NCI-H524 (cell line): ENCODE data around the gene FOXC2.
A peak's percentile ranks its signal among the peaks of the same experiment; 100 is the strongest.

ENCODE experiments used
- DNase-seq, 2 experiments: peaks; one replicate each; lab custom pipeline; 2025; lab: John Stamatoyannopoulos, UW

Gene FOXC2

DNA sequence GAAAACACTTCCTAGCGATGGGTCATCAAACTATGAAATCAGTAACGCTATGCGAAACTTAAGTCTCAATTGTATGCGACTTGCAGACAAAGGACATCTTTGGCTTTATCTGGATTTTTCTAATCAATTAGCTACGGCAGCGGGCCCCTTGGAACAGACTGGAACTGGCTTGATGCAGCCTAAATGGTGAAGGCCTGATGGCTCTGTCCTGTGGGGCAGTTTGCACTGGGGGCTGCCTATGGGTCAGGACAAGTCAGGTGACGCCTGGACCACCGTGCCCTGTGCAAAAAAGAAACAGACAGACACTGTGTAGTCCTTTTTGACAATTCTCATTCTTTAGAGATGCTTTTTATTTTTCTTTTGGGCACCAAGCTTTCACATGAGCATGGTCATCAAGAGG lies 33.6 kb upstream of the FOXC2 start:
- DNase-seq, result no peak

DNA sequence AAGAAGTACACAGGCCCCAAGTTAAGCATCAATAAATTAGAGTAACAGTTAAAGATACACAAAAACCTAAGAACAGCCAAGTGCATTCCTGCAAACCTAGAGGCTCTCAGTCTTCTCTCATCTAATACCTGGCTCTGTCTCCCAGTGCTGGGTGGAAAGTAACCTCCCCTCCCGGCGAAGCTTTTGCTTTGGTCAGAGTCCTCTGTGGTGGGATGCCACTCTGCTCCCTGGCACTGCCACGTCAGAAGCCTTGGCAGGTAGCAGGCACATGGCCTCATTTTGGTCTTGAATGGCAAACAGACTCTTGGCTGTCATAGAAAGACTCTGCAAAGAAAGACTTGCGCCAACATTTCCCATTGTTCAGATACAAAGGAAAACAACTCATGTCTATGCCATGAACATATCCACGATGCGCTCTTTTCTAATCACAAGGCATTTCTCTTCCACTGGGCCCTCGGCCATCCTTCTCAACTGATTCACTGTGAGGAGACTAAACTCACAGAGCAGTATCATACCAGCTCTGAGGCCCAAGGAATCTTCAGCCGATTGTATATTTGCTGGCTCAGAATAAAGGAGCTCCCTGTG lies 32.8 kb upstream of the FOXC2 start:
- no peak for DNase-seq

DNA sequence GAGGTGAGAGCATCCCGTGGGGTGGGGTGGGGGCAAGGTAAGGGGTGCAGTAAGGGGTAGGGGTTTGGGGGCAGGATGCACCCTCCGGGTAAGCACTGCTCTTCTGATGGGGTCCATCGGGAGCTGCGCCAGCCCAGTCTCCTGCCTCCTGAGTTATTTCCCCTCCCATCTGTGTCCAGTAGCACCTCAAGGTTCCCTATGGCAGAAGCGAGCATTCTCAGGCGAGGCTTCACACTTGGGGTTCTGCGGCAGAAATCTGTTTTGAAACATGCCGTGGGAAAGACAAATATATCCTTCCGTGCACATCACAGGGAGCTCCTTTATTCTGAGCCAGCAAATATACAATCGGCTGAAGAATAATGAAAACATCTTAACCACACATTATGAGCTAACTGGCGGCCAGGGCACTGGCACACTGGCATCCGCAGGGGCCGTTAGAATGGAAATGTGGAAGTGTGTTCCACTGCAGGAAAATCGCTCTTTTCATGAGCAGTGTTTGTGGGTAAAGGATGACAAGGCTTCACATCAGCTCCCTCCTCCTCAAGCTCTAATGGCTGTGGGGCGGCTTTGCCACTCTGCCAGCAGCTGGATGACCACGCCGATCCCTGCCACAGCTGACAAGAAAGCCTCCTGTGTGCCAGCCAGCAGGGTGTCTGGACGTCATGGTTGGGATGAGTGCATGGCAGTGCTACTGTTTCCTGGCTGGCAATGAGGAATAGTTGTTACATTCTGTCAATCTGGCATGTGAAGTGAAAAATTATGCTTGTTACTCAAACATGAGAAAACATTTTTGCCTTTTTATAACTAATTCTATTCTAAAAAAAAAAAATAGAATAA lies 31.6 kb upstream of the FOXC2 start:
- no peak for DNase-seq

- DNase-seq, result no peak
These were observed 30.0 kb upstream of the FOXC2 start for GRCh38 chr16:86536621-86537020.

GRCh38 chr16:86537486-86537885 lies 29.1 kb upstream of the FOXC2 start:
- DNase-seq, result no peak

DNA sequence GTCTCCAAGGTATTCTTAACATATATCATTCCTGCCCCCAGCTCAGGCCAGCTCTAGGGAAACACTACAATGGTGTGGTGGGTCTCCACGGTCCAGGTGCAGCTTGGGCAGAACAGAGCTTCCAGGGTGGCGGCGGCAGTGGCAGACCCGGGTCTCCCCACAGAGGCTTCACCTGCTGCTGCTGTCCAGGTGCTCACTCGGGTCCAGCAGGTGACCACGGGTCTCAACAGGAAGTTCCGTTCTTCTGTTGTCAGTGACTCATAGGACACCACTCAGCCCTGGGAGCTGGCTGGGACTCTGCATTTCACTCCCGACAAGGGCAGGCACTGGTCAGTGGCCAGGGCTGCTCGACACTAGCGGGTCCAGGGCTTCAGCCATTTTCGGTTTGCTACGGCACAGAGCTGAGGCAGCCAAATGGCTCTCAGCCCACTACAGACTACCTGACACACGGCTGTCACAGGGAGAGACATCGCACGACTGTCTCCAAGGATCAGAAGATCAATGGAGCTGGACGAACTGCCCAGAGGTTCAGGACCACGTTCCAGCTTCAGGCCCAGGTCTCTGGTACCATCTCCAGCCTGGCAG lies 28.3 kb upstream of the FOXC2 start:
- no peak for DNase-seq

- DNase-seq, result no peak
These were observed 25.7 kb upstream of the FOXC2 start for GRCh38 chr16:86540894-86541293.

DNA sequence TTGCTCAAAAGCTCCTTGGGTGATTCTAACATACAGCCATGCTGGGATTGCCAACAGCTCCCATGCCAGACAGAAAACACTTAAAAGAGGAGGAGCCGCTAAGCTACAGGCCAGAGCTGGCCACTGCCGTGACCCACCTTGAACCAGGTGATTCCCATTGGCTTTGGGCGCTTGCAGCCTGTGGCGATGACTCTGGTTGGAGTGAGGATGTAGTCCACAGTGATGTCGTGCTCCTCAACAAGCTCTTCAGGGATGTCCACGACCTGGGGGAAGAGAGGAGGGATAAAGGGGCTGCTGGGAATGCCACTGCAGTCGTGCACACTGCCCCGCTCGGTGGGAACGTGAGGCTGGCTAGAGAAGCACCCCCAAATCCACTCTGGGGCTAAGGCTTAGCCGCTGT lies 25.1 kb upstream of the FOXC2 start:
- DNase-seq, result no peak

GRCh38 chr16:86542756-86543750 lies 23.6 kb upstream of the FOXC2 start:
- no peak for DNase-seq

GRCh38 chr16:86545481-86545880 lies 21.1 kb upstream of the FOXC2 start:
- no peak for DNase-seq

DNA sequence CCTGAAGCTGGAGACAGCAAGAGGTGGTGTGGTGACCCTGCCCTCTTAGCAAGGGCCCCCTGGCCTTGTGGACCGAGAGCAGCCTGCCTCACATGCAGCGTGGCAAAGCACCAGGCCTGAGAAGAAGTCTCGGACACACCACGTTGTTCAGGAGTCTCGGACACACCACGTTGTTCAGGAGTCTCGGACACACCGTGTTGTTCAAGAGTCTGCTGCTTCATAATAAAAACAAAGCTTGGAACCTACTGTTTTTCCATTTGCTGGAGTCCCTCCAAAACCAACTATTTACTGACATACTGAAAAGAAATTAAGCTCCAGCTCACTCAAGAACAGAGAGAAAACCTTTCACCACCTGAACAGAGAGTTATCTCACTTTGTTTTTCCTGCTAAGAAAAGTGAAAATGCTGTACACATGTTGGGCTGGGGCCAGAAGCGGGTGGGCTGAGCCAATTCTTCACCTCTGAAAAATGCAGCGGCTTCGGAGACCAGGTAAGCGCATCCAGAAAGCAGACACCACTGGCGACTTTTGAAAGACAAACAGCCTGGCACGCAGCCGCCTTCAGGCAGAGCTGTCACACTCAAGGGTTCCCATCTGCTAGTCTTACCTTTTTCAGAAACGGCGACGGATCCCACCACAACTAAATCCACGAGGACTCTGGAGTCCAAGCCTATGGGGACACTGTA lies 20.5 kb upstream of the FOXC2 start:
- no peak for DNase-seq

- no peak for DNase-seq
These were observed 20.0 kb upstream of the FOXC2 start for GRCh38 chr16:86546638-86547013.

DNA sequence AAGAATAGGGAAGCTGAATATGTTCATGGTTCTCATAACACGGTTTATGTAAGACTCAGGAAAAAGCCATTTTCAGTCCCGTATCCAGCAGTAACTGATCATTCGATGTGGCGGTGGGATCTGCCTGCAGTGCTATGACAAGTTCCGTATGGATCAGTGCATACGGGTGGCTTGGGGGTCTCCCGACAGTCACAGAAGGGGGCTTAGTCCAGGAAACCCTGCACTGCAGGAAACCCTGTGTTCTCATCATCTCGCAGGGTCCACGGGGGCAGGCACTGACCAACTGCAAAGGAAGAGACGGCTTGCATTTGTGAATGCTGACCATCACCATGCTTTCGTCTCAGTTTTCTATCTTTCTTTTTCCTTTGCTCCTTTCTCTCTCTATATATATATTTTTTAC lies 19.3 kb upstream of the FOXC2 start:
- no peak for DNase-seq

DNA sequence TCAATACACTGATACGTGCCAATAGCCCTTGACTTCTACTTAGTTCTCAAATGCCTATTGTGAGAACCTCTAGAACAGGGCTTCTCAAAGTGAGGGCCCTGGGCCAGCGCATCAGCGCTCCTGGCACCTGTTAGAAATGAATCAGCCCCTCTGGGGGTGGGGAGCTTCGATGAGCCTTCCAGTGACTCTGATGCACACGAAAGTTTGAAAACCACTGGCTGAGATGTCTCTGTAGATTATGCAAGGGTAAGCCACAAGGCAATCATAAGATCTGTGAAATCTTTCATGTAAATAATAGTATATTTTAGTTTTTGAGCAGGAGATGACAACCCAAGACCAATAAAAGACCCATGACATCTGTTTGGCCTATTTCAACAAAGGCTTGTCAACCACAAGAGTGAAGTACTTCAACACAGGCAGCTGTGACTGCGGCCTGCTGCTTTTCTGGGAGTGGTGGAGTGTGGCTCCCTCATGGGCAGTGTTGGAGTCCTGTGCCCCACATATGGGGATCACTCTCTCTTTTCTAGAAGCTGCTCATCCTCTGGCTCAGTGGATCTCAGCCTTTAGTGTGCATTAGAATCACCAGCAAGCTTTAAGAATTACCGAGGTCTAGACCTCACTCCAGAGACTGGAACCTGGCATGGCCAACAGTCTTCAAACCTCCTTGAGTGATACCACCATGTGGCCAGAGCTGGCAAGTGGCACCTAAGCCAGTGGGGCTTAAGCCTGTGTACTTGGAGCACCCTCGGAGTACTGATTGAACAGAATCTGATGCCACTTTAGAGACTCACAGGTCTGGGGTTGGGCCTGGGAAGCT lies 17.3 kb upstream of the FOXC2 start:
- DNase-seq, result no peak

GRCh38 chr16:86549893-86550190 lies 16.8 kb upstream of the FOXC2 start:
- no peak for DNase-seq

DNA sequence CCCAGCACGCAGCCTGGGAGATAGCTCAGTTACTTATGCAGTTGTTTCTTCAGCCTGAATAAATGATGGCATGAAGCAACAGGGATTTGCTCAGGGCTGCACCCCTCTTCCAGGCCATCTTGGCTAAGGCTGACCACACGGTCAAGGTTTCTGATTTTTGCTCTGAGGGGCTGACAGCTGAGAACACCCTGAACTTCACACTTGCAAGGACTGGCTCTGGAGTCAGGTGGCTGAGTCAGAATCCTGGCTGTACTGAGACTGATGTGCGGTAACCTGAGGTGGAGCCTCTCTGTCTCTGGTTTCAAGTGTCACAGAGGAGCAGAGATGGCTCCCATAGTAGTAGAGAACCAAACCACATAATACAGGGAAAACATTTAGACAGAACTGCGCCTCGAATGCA lies 16.3 kb upstream of the FOXC2 start:
- no peak for DNase-seq

GRCh38 chr16:86553356-86553755 lies 13.3 kb upstream of the FOXC2 start:
- DNase-seq, result no peak

DNA sequence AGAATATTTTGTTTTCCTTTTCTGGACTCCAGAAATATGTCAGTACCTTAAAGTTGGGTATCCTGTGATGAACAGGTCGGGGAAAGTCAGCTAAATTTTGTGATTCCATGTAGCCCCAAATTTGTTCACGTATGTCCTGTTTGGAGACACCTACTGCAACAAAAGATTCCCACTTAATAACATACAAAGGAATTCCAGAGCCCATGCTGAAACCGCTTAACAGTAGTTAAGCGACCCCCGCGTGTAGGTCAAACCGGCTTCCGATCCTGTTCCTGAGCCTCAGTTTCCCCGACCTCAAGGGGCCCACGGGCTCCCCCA lies 12.1 kb upstream of the FOXC2 start:
- peak in 1 of 2 experiments; percentile 32 for DNase-seq

- peak; percentile 77 to 89 for DNase-seq
These were observed 11.5 kb upstream of the FOXC2 start, which contains the start of gene MTHFSD for GRCh38 chr16:86554917-86555703. MTHFSD (minus strand) TSS chr16:86555235; CDS start chr16:86555184, 51 bp downstream.

GRCh38 chr16:86555704-86556075 lies 10.9 kb upstream of the FOXC2 start:
- no peak for DNase-seq
